HCT116 (cell line): ENCODE data around the gene TMEM30A. TPM values are rescaled to one million over a fixed set of nuclear protein-coding genes. Genes with fewer than 3 reads are reported as not detected.
A peak's percentile ranks its signal among the peaks of the same experiment; 100 is the strongest.

Experiments
- ATAC-seq: fragments of 200-7000 bp; cut with Tn5 transposase; 2 replicates; pipeline ENCODE4 v1.9.1; 2020; ENCODE audit warnings: mild to moderate bottlenecking, moderate library complexity
- BruUV-seq: library from RNA; stranded (reverse); fragments of 400-500 nt; replicated peaks from 2 replicates; lab custom pipeline; 2021; lab: Mats Ljungman, UMichigan
- CTCF ChIA-PET: fragments of 300-600 bp; sonication (Branson Sonifier 250); formaldehyde crosslinking; loops from one replicate; lab custom pipeline; 2021; ENCODE audit warnings: antibody characterized with exemption; lab: Charles Lee
- POLR2A ChIA-PET: fragments of 300-600, 350-600 bp; sonication (Branson Sonifier 250); formaldehyde crosslinking; loops from one replicate; lab custom pipeline; 2021; ENCODE audit warnings: antibody characterized with exemption; lab: Charles Lee
- RAD21 ChIA-PET, 2 experiments: fragments of 300-600 bp; sonication (Branson Sonifier 250); formaldehyde crosslinking; loops; one replicate each; lab custom pipeline; 2023; ENCODE audit warnings: low total read pairs in 2 of 2; ENCODE audit not compliant: uncharacterized antibody in 2 of 2, unreplicated experiment in 2 of 2, low non-redundant PET in 1 of 2; lab: Charles Lee
- DNase-seq: peaks from one replicate; pipeline ENCODE4 v3.0.0-alpha.2; 2010; ENCODE audit warnings: low read depth, low spot score
- H2AFZ ChIP-seq: fragments of 200-600 bp; shearing (Covaris generic), sonication (generic); 2 replicates; pipeline ENCODE4 v1.6.1; 2017; ENCODE audit warnings: low read depth, mixed run types, mixed read lengths, antibody characterized with exemption, low read length; ENCODE audit not compliant: poor library complexity, severe bottlenecking
- H3K27ac ChIP-seq: 2 replicates; pipeline ENCODE4 v1.5.1; 2012; ENCODE audit warnings: low read depth, low read length
- H3K27me3 ChIP-seq: fragments of 200-600 bp; sonication (generic); 2 replicates; pipeline ENCODE4 v1.6.1; 2016; ENCODE audit warnings: mixed run types, low read length, mixed read lengths; ENCODE audit not compliant: insufficient read depth
- H3K36me3 ChIP-seq, 2 experiments: fragments of 200-500 bp in 1 of 2; fragments of 200-600 bp in 1 of 2; sonication (Bioruptor generic) in 1 of 2; sonication (generic) in 1 of 2; 2 replicates each; pipeline versions ENCODE4 v1.5.1 to v1.6.1; 2014 to 2016; ENCODE audit warnings: low read length in 2 of 2, inconsistent platforms in 1 of 2, mixed read lengths in 1 of 2, mixed run types in 1 of 2; ENCODE audit not compliant: insufficient read depth in 2 of 2, control insufficient read depth in 1 of 2
- H3K4me1 ChIP-seq, 2 experiments: fragments of 200-600 bp in 1 of 2; sonication (generic) in 1 of 2; 2 replicates each; pipeline versions ENCODE4 v1.5.1 to v1.6.1; 2012 to 2017; ENCODE audit warnings: low read length in 2 of 2, inconsistent platforms in 1 of 2, mild to moderate bottlenecking in 1 of 2, mixed read lengths in 1 of 2, mixed run types in 1 of 2, moderate library complexity in 1 of 2; ENCODE audit not compliant: insufficient read depth in 2 of 2, control insufficient read depth in 1 of 2
- H3K4me2 ChIP-seq: fragments of 200-600 bp; sonication (generic); 2 replicates; pipeline ENCODE4 v1.6.1; 2017; ENCODE audit warnings: mixed run types, low read length, mixed read lengths
- H3K4me3 ChIP-seq, 2 experiments: fragments of 200-600 bp in 1 of 2; sonication (generic) in 1 of 2; replicated peaks in 1 of 2; 2 replicates each; pipeline ENCODE4 v1.5.1; 2011 to 2016; ENCODE audit warnings: low read length in 2 of 2, control low read depth in 1 of 2, low read depth in 1 of 2, mild to moderate bottlenecking in 1 of 2, mixed read lengths in 1 of 2, mixed run types in 1 of 2
- H3K79me2 ChIP-seq: fragments of 200-600 bp; sonication (generic); 2 replicates; pipeline ENCODE4 v1.6.1; 2017; ENCODE audit warnings: mild to moderate bottlenecking, mixed run types, low read length, moderate library complexity, mixed read lengths; ENCODE audit not compliant: insufficient read depth
- H3K9ac ChIP-seq: fragments of 200-600 bp; sonication (generic); 2 replicates; pipeline ENCODE4 v1.6.1; 2016; ENCODE audit warnings: low read length, mixed read lengths
- H3K9me2 ChIP-seq: fragments of 200-600 bp; sonication (generic), shearing (Covaris generic); 2 replicates; pipeline ENCODE4 v1.6.1; 2017; ENCODE audit warnings: mixed run types, mild to moderate bottlenecking, moderate library complexity; ENCODE audit not compliant: insufficient read depth
- H3K9me3 ChIP-seq, 2 experiments: fragments of 200-500 bp in 1 of 2; fragments of 200-600 bp in 1 of 2; sonication (Bioruptor generic) in 1 of 2; sonication (generic) in 1 of 2; 2 replicates each; pipeline ENCODE4 v1.6.1; 2014 to 2017; ENCODE audit warnings: low read length in 2 of 2, mixed read lengths in 2 of 2, inconsistent platforms in 1 of 2, low read depth in 1 of 2, mild to moderate bottlenecking in 1 of 2, mixed run types in 1 of 2, moderate library complexity in 1 of 2; ENCODE audit not compliant: control insufficient read depth in 1 of 2, insufficient read depth in 1 of 2
- H4K20me1 ChIP-seq: fragments of 200-600 bp; sonication (generic), shearing (Covaris generic); 2 replicates; pipeline ENCODE4 v1.6.1; 2017; ENCODE audit warnings: mixed run types, mild to moderate bottlenecking, moderate library complexity; ENCODE audit not compliant: insufficient read depth
- ATF3 ChIP-seq: IDR thresholded peaks from 2 replicates; pipeline ENCODE4 v1.6.1; 2012
- CBX3 ChIP-seq: IDR thresholded peaks from 2 replicates; pipeline ENCODE4 v1.6.1; 2012; ENCODE audit warnings: low read depth
- CEBPB ChIP-seq: IDR thresholded peaks from 2 replicates; pipeline ENCODE4 v1.6.1; 2012; ENCODE audit warnings: low read depth
- CTCF ChIP-seq, 3 experiments: fragments of 200-600 bp in 1 of 3; sonication (generic) in 1 of 3; IDR thresholded peaks in 2 of 3; conservative IDR thresholded peaks in 1 of 3; 2 replicates each; pipeline ENCODE4 v1.5.1; 2012 to 2017; ENCODE audit warnings: low read depth in 2 of 3, low read length in 2 of 3, antibody characterized with exemption in 1 of 3, borderline replicate concordance in 1 of 3, control low read depth in 1 of 3, mild to moderate bottlenecking in 1 of 3, mixed read lengths in 1 of 3, mixed run types in 1 of 3, moderate library complexity in 1 of 3; ENCODE audit not compliant: insufficient read depth in 1 of 3
- EGR1 ChIP-seq: IDR thresholded peaks from 2 replicates; pipeline ENCODE4 v1.6.1; 2012; ENCODE audit warnings: low read depth
- ELF1 ChIP-seq: IDR thresholded peaks from 2 replicates; pipeline ENCODE4 v1.6.1; 2012; ENCODE audit warnings: low read depth, borderline replicate concordance
- POLR2AphosphoS5 ChIP-seq: IDR thresholded peaks from 2 replicates; pipeline ENCODE4 v1.6.1; 2011; ENCODE audit warnings: mild to moderate bottlenecking, low read depth, low read length, moderate library complexity
- SIN3A ChIP-seq: IDR thresholded peaks from 2 replicates; pipeline ENCODE4 v1.6.1; 2012; ENCODE audit warnings: low read depth
- SP1 ChIP-seq: IDR thresholded peaks from 2 replicates; pipeline ENCODE4 v1.6.1; 2012; ENCODE audit warnings: low read depth
- SRF ChIP-seq: IDR thresholded peaks from 2 replicates; pipeline ENCODE4 v1.6.1; 2012; ENCODE audit warnings: low read depth
- TCF7L2 ChIP-seq: IDR thresholded peaks from 2 replicates; pipeline ENCODE4 v1.7.0; 2011; ENCODE audit warnings: borderline replicate concordance, inconsistent platforms; ENCODE audit not compliant: insufficient read depth, insufficient read length; ENCODE audit errors: extremely low read depth
- YY1 ChIP-seq: IDR thresholded peaks from 2 replicates; pipeline ENCODE4 v1.6.1; 2011; ENCODE audit warnings: low read length, low read depth, moderate library complexity, mild to moderate bottlenecking; ENCODE audit not compliant: insufficient replicate concordance; ENCODE audit errors: extremely low read depth
- ZFX ChIP-seq: fragments of 450-650 bp; IDR thresholded peaks from 2 replicates; pipeline ENCODE4 v1.6.1; 2017
- intact Hi-C: fragments of 100-400 bp; cut with micrococcal nuclease; formaldehyde crosslinking; loops from 2 replicates; pipeline ENCODE4 v1.10.0; 2022
- total RNA-seq: library from RNA; stranded (reverse); gene quantifications from one replicate; pipeline ENCODE4 v1.2.1, GENCODE V29; 2021; ENCODE audit not compliant: unreplicated experiment

TMEM30A gene
- total RNA-seq, 1 experiment from 2014 or later = 73.4 TPM

GRCh38 chr6:75286955-75287354, 2.4 kb upstream of the TMEM30A start:
- ATAC-seq (no peak), DNase-seq (no peak)
- Histone ChIP-seq H3K4me2 (no peak overlapping the region), H3K36me3 (no peaks in the 10 kb centered on the region), H3K27ac (no peak overlapping the region), H3K4me1 (peaks cover 6 to 19% of the 10 kb centered on the region in 2 experiments; a peak in 3 of 4 replicates), H4K20me1 (no peaks in the 10 kb centered on the region), H3K9ac (no peak overlapping the region), H3K4me3 (no peak overlapping the region), H3K27me3 (no peaks in the 10 kb centered on the region), H3K9me3 (no peaks in the 10 kb centered on the region), H3K9me2 (no peaks in the 10 kb centered on the region), H3K79me2 (peaks cover 33% of the 10 kb centered on the region), H2AFZ (no peak overlapping the region)
- ChIA-PET RAD21 (no interaction called here), CTCF (no interaction called here), POLR2A (no interaction called here)
- TF ChIP-seq SIN3A (no peak), CTCF (IDR thresholded peaks at IDR 0.05 in 2 of 3, conservative IDR thresholded peaks at IDR 0.05 in 1 of 3; ENCODE audit: borderline replicate concordance in 1 of 3, insufficient read depth in 1 of 3, low read depth in 2 of 3, low read length in 2 of 3) (no peak), SP1 (no peak), EGR1 (no peak), ZFX (no peak), POLR2AphosphoS5 (no peak), ATF3 (no peak)
- no TSS peak for BruUV-seq
- intact Hi-C loops = no loop called here

GRCh38 chr6:75285283-75285639, 669 bp upstream of the TMEM30A start:
- Histone ChIP-seq H3K27me3 (no peaks in the 10 kb centered on the region), H3K9ac (peak overlapping the region; percentile 64), H3K4me3 (peak overlapping the region; percentile 86 to 98), H3K9me2 (no peaks in the 10 kb centered on the region), H3K4me2 (peak overlapping the region; percentile 90), H2AFZ (peak overlapping the region; percentile 59), H3K27ac (peak overlapping the region; percentile 54), H4K20me1 (no peaks in the 10 kb centered on the region), H3K9me3 (no peaks in the 10 kb centered on the region), H3K36me3 (no peaks in the 10 kb centered on the region), H3K4me1 (peaks cover 6 to 19% of the 10 kb centered on the region in 2 experiments; a peak in 3 of 4 replicates), H3K79me2 (peaks cover 50% of the 10 kb centered on the region)
- ChIA-PET CTCF (interaction anchor here (1.4 kb wide), 1 partner anchor 12 kb away, joined by 10 read pairs; no protein-coding TSS in a partner anchor), RAD21 (no interaction called here), POLR2A (interaction anchor here (1.5 kb wide), 1 partner anchor 10 kb away, joined by 3 read pairs; no protein-coding TSS in a partner anchor)
- intact Hi-C loops = no loop called here
- ATAC-seq (no peak), DNase-seq (no peak)
- TF ChIP-seq YY1 (no peak), CEBPB (0 out of 2 replicates have a peak, but pooled peaks have one; percentile 21), CBX3 (0 out of 2 replicates have a peak, but pooled peaks have one; percentile 5), ELF1 (no peak; the same call in 1 of the 2 replicates), SRF (no peak), TCF7L2 (no peak)
- TSS peak; percentile 82 for BruUV-seq
